Stimulated activated CD8-positive, alpha-beta memory T cell treated with anti-CD3 and anti-CD28 coated beads, Interleukin-4, amount 100 ng/mL, for 1 hour (primary cell): Measurements from ENCODE around the gene ADAT2.

ENCODE experiments used
- DNase-seq, 2 donors: peaks; one replicate each; pipeline ENCODE4 v3.0.0-alpha.2; 2020; ENCODE audit warnings: low read depth in 2 of 2, low spot score in 1 of 2

Gene ADAT2

GRCh38 chr6:143441680-143442545 is 8.6 kb downstream of the ADAT2 start:
- DNase-seq = no peak

GRCh38 chr6:143441010-143441409 is 9.5 kb downstream of the ADAT2 start:
- DNase-seq = no peak

GRCh38 chr6:143432588-143432987 is 17.9 kb downstream of the ADAT2 start:
- no peak for DNase-seq

GRCh38 chr6:143431226-143431625 is 19.3 kb downstream of the ADAT2 start:
- DNase-seq = no peak

GRCh38 chr6:143429970-143430369 is 20.5 kb downstream of the ADAT2 start:
- DNase-seq = no peak

GRCh38 chr6:143427109-143427817 is 23.2 kb downstream of the ADAT2 start:
- peak; percentile 32 to 54 for DNase-seq

GRCh38 chr6:143426026-143426425 is 24.5 kb downstream of the ADAT2 start:
- no peak for DNase-seq

- DNase-seq = no peak
These were observed 31.0 kb downstream of the ADAT2 start for GRCh38 chr6:143419526-143419925.

- no peak for DNase-seq
These were observed 35.7 kb downstream of the ADAT2 start for GRCh38 chr6:143414769-143415168.

GRCh38 chr6:143410859-143411270 is 39.6 kb downstream of the ADAT2 start:
- no peak for DNase-seq

GRCh38 chr6:143408787-143409162 is 41.7 kb downstream of the ADAT2 start:
- DNase-seq = no peak

- DNase-seq = no peak
These were observed 42.2 kb downstream of the ADAT2 start for GRCh38 chr6:143408151-143408786.

GRCh38 chr6:143406673-143407072 is 43.8 kb downstream of the ADAT2 start:
- no peak for DNase-seq

- DNase-seq = no peak
These were observed 44.9 kb downstream of the ADAT2 start for GRCh38 chr6:143405373-143406154.

GRCh38 chr6:143402721-143403336 is 47.7 kb downstream of the ADAT2 start:
- DNase-seq = no peak

- DNase-seq = no peak
These were observed 48.7 kb downstream of the ADAT2 start for GRCh38 chr6:143401636-143402370.

GRCh38 chr6:143401068-143401446 is 49.4 kb downstream of the ADAT2 start:
- no peak for DNase-seq

GRCh38 chr6:143400258-143401067 is 50.0 kb downstream of the ADAT2 start:
- no peak for DNase-seq

GRCh38 chr6:143399775-143400174 is 50.7 kb downstream of the ADAT2 start:
- no peak for DNase-seq
